ENCODE measurements around the gene ZNF330.
A peak's percentile ranks its signal among the peaks of the same experiment; 100 is the strongest.
"Not testable (repeated sequence)": the region's sequence is repeated elsewhere in the genome, so short reads cannot be mapped to it uniquely, and the experiment has no call there.

ZNF330 gene

GRCh38 chr4:141196227-141196933, 24.3 kb upstream of the ZNF330 start:
- H3K4me3 ChIP-seq (ENCODE audit: low read depth in 1 of 5, low read length in 5 of 5), result no peak overlapping the region
- peaks cover 0 to 7% (median 0%) of the 10 kb centered on the region in 5 donors for H3K9me3 ChIP-seq (ENCODE audit: control insufficient read depth in 5 of 5, low read length in 5 of 5)
- H3K4me1 ChIP-seq (ENCODE audit: control insufficient read depth in 5 of 5, insufficient read depth in 5 of 5, low read length in 5 of 5), result peaks cover 0 to 8% (median 4%) of the 10 kb centered on the region in 5 donors
- no peaks in the 10 kb centered on the region for H3K27me3 ChIP-seq (ENCODE audit: control insufficient read depth in 5 of 5, insufficient read depth in 4 of 5, low read length in 5 of 5)
- H3K9ac ChIP-seq (ENCODE audit: low read length in 5 of 5), result peak overlapping the region in 1 of 5 donors; percentile 4
- H3K27ac ChIP-seq (ENCODE audit: low read depth, low read length), result no peak overlapping the region
- H3K36me3 ChIP-seq (ENCODE audit: control insufficient read depth in 5 of 5, insufficient read depth in 5 of 5, low read length in 5 of 5), result no peaks in the 10 kb centered on the region

GRCh38 chr4:141207961-141208360, 12.7 kb upstream of the ZNF330 start:
- peak overlapping the region; percentile 22 for H3K27ac ChIP-seq (ENCODE audit: low read depth, low read length)
- peak overlapping the region in 1 of 5 donors; percentile 21 for H3K9ac ChIP-seq (ENCODE audit: low read length in 5 of 5)
- H3K36me3 ChIP-seq (ENCODE audit: control insufficient read depth in 5 of 5, insufficient read depth in 5 of 5, low read length in 5 of 5), result no peaks in the 10 kb centered on the region

GRCh38 chr4:141210168-141210567, 10.5 kb upstream of the ZNF330 start:
- no peak overlapping the region for H3K27ac ChIP-seq (ENCODE audit: low read depth, low read length)
- no peaks in the 10 kb centered on the region for H3K4me1 ChIP-seq (ENCODE audit: control insufficient read depth in 5 of 5, insufficient read depth in 5 of 5, low read length in 5 of 5)
- H3K9ac ChIP-seq (ENCODE audit: low read length in 5 of 5), result no peak overlapping the region
- H3K4me3 ChIP-seq (ENCODE audit: low read depth in 1 of 5, low read length in 5 of 5), result no peak overlapping the region
- H3K9me3 ChIP-seq (ENCODE audit: control insufficient read depth in 5 of 5, low read length in 5 of 5), result no peaks in the 10 kb centered on the region
- no peaks in the 10 kb centered on the region for H3K27me3 ChIP-seq (ENCODE audit: control insufficient read depth in 5 of 5, insufficient read depth in 4 of 5, low read length in 5 of 5)
- H3K36me3 ChIP-seq (ENCODE audit: control insufficient read depth in 5 of 5, insufficient read depth in 5 of 5, low read length in 5 of 5), result no peaks in the 10 kb centered on the region

More at GRCh38 chr4:141207961-141208360, 12.7 kb upstream of the ZNF330 start:
- no peaks in the 10 kb centered on the region for H3K4me1 ChIP-seq (ENCODE audit: control insufficient read depth in 5 of 5, insufficient read depth in 5 of 5, low read length in 5 of 5)
- no peaks in the 10 kb centered on the region for H3K9me3 ChIP-seq (ENCODE audit: control insufficient read depth in 5 of 5, low read length in 5 of 5)
- no peaks in the 10 kb centered on the region for H3K27me3 ChIP-seq (ENCODE audit: control insufficient read depth in 5 of 5, insufficient read depth in 4 of 5, low read length in 5 of 5)
- H3K4me3 ChIP-seq (ENCODE audit: low read depth in 1 of 5, low read length in 5 of 5), result peak overlapping the region in 2 of 5 donors; percentile 10 to 18

DNA sequence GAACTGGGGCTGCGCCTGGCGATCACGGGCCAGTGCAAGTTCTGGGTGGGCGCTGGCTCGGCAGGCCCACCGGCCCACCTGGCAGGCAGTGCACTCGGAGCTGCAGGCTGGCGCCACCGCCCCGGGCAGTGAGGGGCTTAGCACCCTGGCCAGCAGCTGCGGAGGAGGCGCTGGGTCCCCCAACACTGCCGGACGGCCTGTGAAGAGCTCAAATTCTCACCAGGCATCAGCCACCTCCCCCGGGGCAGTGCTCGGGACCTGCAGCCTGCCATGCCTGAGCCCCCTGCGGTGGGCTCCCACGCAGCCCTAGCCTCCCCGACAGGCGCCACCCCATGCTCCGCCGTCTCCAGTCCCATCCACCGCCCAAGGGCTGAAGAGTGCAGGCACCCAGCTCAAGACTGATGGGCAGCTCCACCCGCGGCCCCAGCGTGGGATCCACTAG, 7.1 kb upstream of the ZNF330 start:
- Histone ChIP-seq H3K4me3 (ENCODE audit: low read depth in 1 of 5, low read length in 5 of 5) (no peak overlapping the region), H3K9me3 (ENCODE audit: control insufficient read depth in 5 of 5, low read length in 5 of 5) (no peaks in the 10 kb centered on the region), H3K27me3 (ENCODE audit: control insufficient read depth in 5 of 5, insufficient read depth in 4 of 5, low read length in 5 of 5) (no peaks in the 10 kb centered on the region), H3K36me3 (ENCODE audit: control insufficient read depth in 5 of 5, insufficient read depth in 5 of 5, low read length in 5 of 5) (no peaks in the 10 kb centered on the region), H3K4me1 (ENCODE audit: control insufficient read depth in 5 of 5, insufficient read depth in 5 of 5, low read length in 5 of 5) (no peaks in the 10 kb centered on the region), H3K27ac (ENCODE audit: low read depth, low read length) (no peak overlapping the region), H3K9ac (ENCODE audit: low read length in 5 of 5) (no peak overlapping the region)

DNA sequence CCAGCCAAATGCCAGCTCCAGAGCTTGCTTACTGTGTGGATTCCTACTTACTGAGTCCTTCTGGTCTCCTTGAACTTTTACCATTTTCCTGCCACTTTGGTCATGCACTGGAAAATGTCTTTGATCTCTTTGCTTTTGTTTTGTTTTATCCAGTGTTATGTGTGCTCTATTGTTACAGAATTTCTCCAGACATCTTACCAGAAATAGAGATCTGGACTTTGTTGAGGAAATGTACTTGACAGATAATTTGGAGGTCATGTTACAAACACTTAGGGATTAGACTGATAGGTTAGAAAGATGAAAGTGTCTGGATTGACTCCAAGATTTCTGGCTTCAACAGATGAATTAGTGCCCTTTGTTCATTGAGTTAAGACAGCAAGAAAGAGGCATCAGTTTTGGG, 5.7 kb upstream of the ZNF330 start:
- H3K4me1 ChIP-seq (ENCODE audit: control insufficient read depth in 5 of 5, insufficient read depth in 5 of 5, low read length in 5 of 5), result no peaks in the 10 kb centered on the region
- H3K9me3 ChIP-seq (ENCODE audit: control insufficient read depth in 5 of 5, low read length in 5 of 5), result no peaks in the 10 kb centered on the region
- H3K9ac ChIP-seq (ENCODE audit: low read length in 5 of 5), result no peak overlapping the region
- no peaks in the 10 kb centered on the region for H3K27me3 ChIP-seq (ENCODE audit: control insufficient read depth in 5 of 5, insufficient read depth in 4 of 5, low read length in 5 of 5)
- no peaks in the 10 kb centered on the region for H3K36me3 ChIP-seq (ENCODE audit: control insufficient read depth in 5 of 5, insufficient read depth in 5 of 5, low read length in 5 of 5)
- H3K4me3 ChIP-seq (ENCODE audit: low read depth in 1 of 5, low read length in 5 of 5), result no peak overlapping the region
- no peak overlapping the region for H3K27ac ChIP-seq (ENCODE audit: low read depth, low read length)

GRCh38 chr4:141216002-141216761, 4.5 kb upstream of the ZNF330 start:
- Histone ChIP-seq H3K27me3 (ENCODE audit: control insufficient read depth in 5 of 5, insufficient read depth in 4 of 5, low read length in 5 of 5) (no peaks in the 10 kb centered on the region), H3K27ac (ENCODE audit: low read depth, low read length) (no peak overlapping the region), H3K9ac (ENCODE audit: low read length in 5 of 5) (no peak overlapping the region), H3K4me1 (ENCODE audit: control insufficient read depth in 5 of 5, insufficient read depth in 5 of 5, low read length in 5 of 5) (peaks cover 0 to 6% (median 5%) of the 10 kb centered on the region in 5 donors), H3K9me3 (ENCODE audit: control insufficient read depth in 5 of 5, low read length in 5 of 5) (no peaks in the 10 kb centered on the region), H3K36me3 (ENCODE audit: control insufficient read depth in 5 of 5, insufficient read depth in 5 of 5, low read length in 5 of 5) (no peaks in the 10 kb centered on the region), H3K4me3 (ENCODE audit: low read depth in 1 of 5, low read length in 5 of 5) (no peak overlapping the region)

- Histone ChIP-seq H3K4me1 (ENCODE audit: control insufficient read depth in 5 of 5, insufficient read depth in 5 of 5, low read length in 5 of 5) (peaks cover 0 to 37% (median 22%) of the 10 kb centered on the region in 5 donors), H3K27ac (ENCODE audit: low read depth, low read length) (no peak overlapping the region), H3K27me3 (ENCODE audit: control insufficient read depth in 5 of 5, insufficient read depth in 4 of 5, low read length in 5 of 5) (no peaks in the 10 kb centered on the region), H3K9me3 (ENCODE audit: control insufficient read depth in 5 of 5, low read length in 5 of 5) (no peaks in the 10 kb centered on the region), H3K4me3 (ENCODE audit: low read depth in 1 of 5, low read length in 5 of 5) (peak overlapping the region; percentile 83 to 95 (median 92)), H3K9ac (ENCODE audit: low read length in 5 of 5) (peak overlapping the region in 4 of 5 donors; percentile 92 to 99 (median 98)), H3K36me3 (ENCODE audit: control insufficient read depth in 5 of 5, insufficient read depth in 5 of 5, low read length in 5 of 5) (peaks cover 6 to 18% (median 11%) of the 10 kb centered on the region in 5 donors)
Observed at GRCh38 chr4:141220271-141220670, 424 bp upstream of the ZNF330 start.

DNA sequence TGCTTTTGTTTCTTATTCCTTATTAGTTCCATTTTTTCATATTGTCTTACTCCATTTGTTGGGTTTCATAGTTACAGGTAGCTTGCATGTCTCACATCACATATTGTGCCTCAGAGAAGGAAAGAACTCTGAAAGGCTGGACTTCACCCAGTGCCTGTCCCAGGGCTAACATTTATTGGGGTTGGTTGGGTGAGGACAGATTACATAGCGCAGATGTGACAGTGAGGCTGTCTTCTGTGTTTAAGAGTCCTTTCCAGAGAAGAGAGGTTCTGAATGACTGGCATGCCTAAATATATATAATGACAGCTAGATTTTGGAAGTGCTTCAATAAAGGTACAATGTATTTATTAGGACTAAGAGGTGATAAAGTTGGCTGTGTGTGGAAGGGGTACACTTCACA, 2.7 kb downstream of the ZNF330 start:
- no peaks in the 10 kb centered on the region for H3K9me3 ChIP-seq (ENCODE audit: control insufficient read depth in 5 of 5, low read length in 5 of 5)
- no peak overlapping the region for H3K27ac ChIP-seq (ENCODE audit: low read depth, low read length)
- H3K36me3 ChIP-seq (ENCODE audit: control insufficient read depth in 5 of 5, insufficient read depth in 5 of 5, low read length in 5 of 5), result peaks cover 15 to 39% (median 30%) of the 10 kb centered on the region in 5 donors
- H3K9ac ChIP-seq (ENCODE audit: low read length in 5 of 5), result peak overlapping the region in 1 of 5 donors; percentile 25
- H3K4me1 ChIP-seq (ENCODE audit: control insufficient read depth in 5 of 5, insufficient read depth in 5 of 5, low read length in 5 of 5), result peaks cover 0 to 37% (median 22%) of the 10 kb centered on the region in 5 donors
- H3K27me3 ChIP-seq (ENCODE audit: control insufficient read depth in 5 of 5, insufficient read depth in 4 of 5, low read length in 5 of 5), result no peaks in the 10 kb centered on the region
- H3K4me3 ChIP-seq (ENCODE audit: low read depth in 1 of 5, low read length in 5 of 5), result no peak overlapping the region

- not testable (repeated sequence) for H3K4me3 ChIP-seq (ENCODE audit: low read depth in 1 of 5, low read length in 5 of 5); H3K9ac ChIP-seq (ENCODE audit: low read length in 5 of 5); H3K27me3 ChIP-seq (ENCODE audit: control insufficient read depth in 5 of 5, insufficient read depth in 4 of 5, low read length in 5 of 5); H3K9me3 ChIP-seq (ENCODE audit: control insufficient read depth in 5 of 5, low read length in 5 of 5); H3K27ac ChIP-seq (ENCODE audit: low read depth, low read length)
- Histone ChIP-seq H3K36me3 (ENCODE audit: control insufficient read depth in 5 of 5, insufficient read depth in 5 of 5, low read length in 5 of 5) (peaks cover 39 to 71% (median 63%) of the 10 kb centered on the region in 5 donors), H3K4me1 (ENCODE audit: control insufficient read depth in 5 of 5, insufficient read depth in 5 of 5, low read length in 5 of 5) (peaks cover 0 to 25% (median 9%) of the 10 kb centered on the region in 5 donors)
Observed at GRCh38 chr4:141227280-141227679, 6.6 kb downstream of the ZNF330 start.

All from subcutaneous abdominal adipose tissue (tissue), 5 donors.